Measurements from ENCODE around the gene OPN4.

DNA sequence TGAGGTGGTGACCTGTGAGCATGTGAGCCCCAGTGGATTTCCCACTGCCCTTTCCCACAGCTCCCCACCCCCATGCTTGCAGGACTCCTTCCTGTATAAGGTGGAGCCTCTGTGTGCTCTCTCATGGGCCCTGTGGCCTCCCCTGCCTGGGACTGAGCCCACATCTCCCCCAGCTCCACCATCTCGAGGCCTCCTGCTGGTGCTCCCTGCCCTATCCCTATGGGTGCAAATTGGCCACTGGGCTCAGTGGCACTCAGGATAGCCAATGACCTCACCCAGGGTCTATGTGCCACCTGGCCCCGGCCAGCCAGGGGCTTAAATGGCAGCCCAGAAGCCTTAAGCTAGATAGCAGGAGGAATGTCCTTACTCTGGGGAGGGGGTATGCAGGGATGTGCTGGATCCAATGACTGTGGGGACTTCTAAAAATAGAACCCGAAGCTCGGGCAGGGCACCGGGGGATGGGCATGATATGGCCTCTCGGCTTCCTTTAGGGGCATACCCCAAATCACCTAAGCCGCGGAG is 16.0 kb downstream of the OPN4 start:
- TF ChIP-seq, protein P1, sequence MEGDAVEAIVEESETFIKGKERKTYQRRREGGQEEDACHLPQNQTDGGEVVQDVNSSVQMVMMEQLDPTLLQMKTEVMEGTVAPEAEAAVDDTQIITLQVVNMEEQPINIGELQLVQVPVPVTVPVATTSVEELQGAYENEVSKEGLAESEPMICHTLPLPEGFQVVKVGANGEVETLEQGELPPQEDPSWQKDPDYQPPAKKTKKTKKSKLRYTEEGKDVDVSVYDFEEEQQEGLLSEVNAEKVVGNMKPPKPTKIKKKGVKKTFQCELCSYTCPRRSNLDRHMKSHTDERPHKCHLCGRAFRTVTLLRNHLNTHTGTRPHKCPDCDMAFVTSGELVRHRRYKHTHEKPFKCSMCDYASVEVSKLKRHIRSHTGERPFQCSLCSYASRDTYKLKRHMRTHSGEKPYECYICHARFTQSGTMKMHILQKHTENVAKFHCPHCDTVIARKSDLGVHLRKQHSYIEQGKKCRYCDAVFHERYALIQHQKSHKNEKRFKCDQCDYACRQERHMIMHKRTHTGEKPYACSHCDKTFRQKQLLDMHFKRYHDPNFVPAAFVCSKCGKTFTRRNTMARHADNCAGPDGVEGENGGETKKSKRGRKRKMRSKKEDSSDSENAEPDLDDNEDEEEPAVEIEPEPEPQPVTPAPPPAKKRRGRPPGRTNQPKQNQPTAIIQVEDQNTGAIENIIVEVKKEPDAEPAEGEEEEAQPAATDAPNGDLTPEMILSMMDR (conservative IDR thresholded peaks at IDR 0.05; ENCODE audit: low read depth, low read length), result no peak
- no peak for TF ChIP-seq EZH2 (IDR thresholded peaks at IDR 0.05; ENCODE audit: low read length, unreplicated experiment)

Data from PC-3 (cell line).